Rectal smooth muscle tissue (tissue), 1 donor: ENCODE data around the gene REXO4.
"Not testable (repeated sequence)": the region's sequence is repeated elsewhere in the genome, so short reads cannot be mapped to it uniquely, and the experiment has no call there.

Source experiments
- H3K27ac ChIP-seq: one replicate; pipeline ENCODE4 v1.7.0; 2013; ENCODE audit warnings: low read depth, low read length, inconsistent platforms
- H3K27me3 ChIP-seq: one replicate; pipeline ENCODE4 v1.7.0; 2013; ENCODE audit warnings: low read length; ENCODE audit not compliant: control insufficient read depth, insufficient read depth
- H3K36me3 ChIP-seq: one replicate; pipeline ENCODE4 v1.7.0; 2013; ENCODE audit warnings: low read length; ENCODE audit not compliant: control insufficient read depth, insufficient read depth
- H3K4me1 ChIP-seq: one replicate; pipeline ENCODE4 v1.7.0; 2013; ENCODE audit warnings: low read length; ENCODE audit not compliant: control insufficient read depth, insufficient read depth
- H3K4me3 ChIP-seq: one replicate; pipeline ENCODE4 v1.7.0; 2013; ENCODE audit warnings: low read length
- H3K9ac ChIP-seq: one replicate; pipeline ENCODE4 v1.7.0; 2013; ENCODE audit warnings: low read length

The REXO4 gene

GRCh38 chr9:133457748-133458147, 39.9 kb upstream of the REXO4 start:
- Histone ChIP-seq H3K36me3 (no peaks in the 10 kb centered on the region), H3K4me3 (no peak overlapping the region), H3K27ac (no peak overlapping the region), H3K4me1 (peaks cover 4% of the 10 kb centered on the region), H3K9ac (no peak overlapping the region), H3K27me3 (no peaks in the 10 kb centered on the region)

GRCh38 chr9:133457233-133457632, 39.4 kb upstream of the REXO4 start:
- Histone ChIP-seq H3K9ac (no peak overlapping the region), H3K36me3 (no peaks in the 10 kb centered on the region), H3K27ac (no peak overlapping the region), H3K4me3 (no peak overlapping the region), H3K27me3 (no peaks in the 10 kb centered on the region), H3K4me1 (peaks cover 4% of the 10 kb centered on the region)

- Histone ChIP-seq H3K27ac (no peak overlapping the region), H3K4me3 (no peak overlapping the region), H3K36me3 (no peaks in the 10 kb centered on the region), H3K9ac (no peak overlapping the region), H3K4me1 (peaks cover 4% of the 10 kb centered on the region), H3K27me3 (no peaks in the 10 kb centered on the region)
Observed at GRCh38 chr9:133456409-133456808, 38.6 kb upstream of the REXO4 start.

- H3K4me1 ChIP-seq = peaks cover 3% of the 10 kb centered on the region
- H3K36me3 ChIP-seq = no peaks in the 10 kb centered on the region
- H3K9ac ChIP-seq = no peak overlapping the region
- H3K27me3 ChIP-seq = no peaks in the 10 kb centered on the region
- H3K27ac ChIP-seq = no peak overlapping the region
- no peak overlapping the region for H3K4me3 ChIP-seq
Observed at GRCh38 chr9:133455936-133456335, 38.1 kb upstream of the REXO4 start.

GRCh38 chr9:133454943-133455673, 37.3 kb upstream of the REXO4 start:
- H3K27ac ChIP-seq = no peak overlapping the region
- no peak overlapping the region for H3K4me3 ChIP-seq
- H3K27me3 ChIP-seq = no peaks in the 10 kb centered on the region
- no peak overlapping the region for H3K9ac ChIP-seq
- H3K4me1 ChIP-seq = peaks cover 2% of the 10 kb centered on the region
- H3K36me3 ChIP-seq = no peaks in the 10 kb centered on the region

- Histone ChIP-seq H3K4me3 (no peak overlapping the region), H3K36me3 (no peaks in the 10 kb centered on the region), H3K27me3 (no peaks in the 10 kb centered on the region), H3K9ac (no peak overlapping the region), H3K27ac (no peak overlapping the region), H3K4me1 (peaks cover 2% of the 10 kb centered on the region)
Observed at GRCh38 chr9:133454325-133454724, 36.5 kb upstream of the REXO4 start.

GRCh38 chr9:133453651-133454050, 35.8 kb upstream of the REXO4 start:
- Histone ChIP-seq H3K9ac (no peak overlapping the region), H3K4me3 (no peak overlapping the region), H3K36me3 (no peaks in the 10 kb centered on the region), H3K27me3 (no peaks in the 10 kb centered on the region), H3K27ac (no peak overlapping the region), H3K4me1 (no peaks in the 10 kb centered on the region)

GRCh38 chr9:133452562-133452961, 34.8 kb upstream of the REXO4 start:
- H3K36me3 ChIP-seq = no peaks in the 10 kb centered on the region
- H3K9ac ChIP-seq = no peak overlapping the region
- no peaks in the 10 kb centered on the region for H3K27me3 ChIP-seq
- H3K4me1 ChIP-seq = no peaks in the 10 kb centered on the region
- no peak overlapping the region for H3K4me3 ChIP-seq
- H3K27ac ChIP-seq = no peak overlapping the region

GRCh38 chr9:133451865-133452264, 34.1 kb upstream of the REXO4 start:
- not testable (repeated sequence) for H3K36me3 ChIP-seq, H3K4me3 ChIP-seq, H3K27me3 ChIP-seq, H3K4me1 ChIP-seq, H3K9ac ChIP-seq, H3K27ac ChIP-seq

- no peak overlapping the region for H3K9ac ChIP-seq
- no peak overlapping the region for H3K27ac ChIP-seq
- no peaks in the 10 kb centered on the region for H3K4me1 ChIP-seq
- H3K36me3 ChIP-seq = no peaks in the 10 kb centered on the region
- no peak overlapping the region for H3K4me3 ChIP-seq
- no peaks in the 10 kb centered on the region for H3K27me3 ChIP-seq
Observed at GRCh38 chr9:133449760-133450159, 31.9 kb upstream of the REXO4 start.

- Histone ChIP-seq H3K9ac (no peak overlapping the region), H3K27ac (no peak overlapping the region)
Observed at GRCh38 chr9:133448487-133448972, 30.7 kb upstream of the REXO4 start.

GRCh38 chr9:133445293-133445969, 27.6 kb upstream of the REXO4 start:
- no peak overlapping the region for H3K9ac ChIP-seq
- H3K4me3 ChIP-seq = no peak overlapping the region
- H3K4me1 ChIP-seq = no peaks in the 10 kb centered on the region
- no peak overlapping the region for H3K27ac ChIP-seq
- no peaks in the 10 kb centered on the region for H3K27me3 ChIP-seq
- H3K36me3 ChIP-seq = no peaks in the 10 kb centered on the region

More at GRCh38 chr9:133448487-133448972, 30.7 kb upstream of the REXO4 start:
- Histone ChIP-seq H3K36me3 (no peaks in the 10 kb centered on the region), H3K27me3 (no peaks in the 10 kb centered on the region), H3K4me1 (no peaks in the 10 kb centered on the region), H3K4me3 (no peak overlapping the region)

GRCh38 chr9:133443982-133444381, 26.2 kb upstream of the REXO4 start:
- H3K36me3 ChIP-seq = no peaks in the 10 kb centered on the region
- H3K4me3 ChIP-seq = no peak overlapping the region
- H3K4me1 ChIP-seq = no peaks in the 10 kb centered on the region

More at GRCh38 chr9:133443982-133444381, 26.2 kb upstream of the REXO4 start:
- Histone ChIP-seq H3K27me3 (no peaks in the 10 kb centered on the region), H3K9ac (no peak overlapping the region), H3K27ac (no peak overlapping the region)
